C4-2B (cell line): ENCODE results near the gene MRC2.

ENCODE experiments used
- CTCF ChIP-seq: fragments of 450-650 bp; conservative IDR thresholded peaks from 2 replicates; pipeline ENCODE4 v1.5.1; 2017; ENCODE audit warnings: mild to moderate bottlenecking
- ZFX ChIP-seq: fragments of 450-650 bp; IDR thresholded peaks from 2 replicates; pipeline ENCODE4 v1.6.1; 2017

DNA sequence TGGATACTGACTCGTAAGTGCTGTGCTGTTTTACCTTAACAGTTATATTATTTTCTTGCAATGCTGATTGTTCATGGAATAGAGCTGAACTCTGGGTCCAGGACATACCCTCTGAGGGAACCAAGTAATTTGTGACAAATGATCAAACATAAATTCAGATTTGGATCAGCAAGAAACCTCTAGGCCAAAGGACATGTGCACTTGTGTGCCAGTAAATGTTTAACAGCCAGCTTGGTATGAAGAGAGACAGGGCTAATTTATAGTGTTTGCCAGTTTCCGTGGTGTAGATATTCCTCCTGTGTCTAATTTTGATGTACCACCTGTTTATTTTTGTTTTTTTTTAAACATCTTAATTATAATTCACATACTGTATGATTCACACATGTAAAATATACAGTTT lies 30.8 kb upstream of the MRC2 start:
- no peak for TF ChIP-seq CTCF
- no peak for TF ChIP-seq ZFX
